ENCODE measurements around the gene CATSPERZ. TPM values are rescaled to one million over a fixed set of nuclear protein-coding genes. Genes with fewer than 3 reads are reported as not detected.

Gene CATSPERZ
- 0.15 TPM in 1 of 2 replicates, not detected in the other for total RNA-seq

DNA sequence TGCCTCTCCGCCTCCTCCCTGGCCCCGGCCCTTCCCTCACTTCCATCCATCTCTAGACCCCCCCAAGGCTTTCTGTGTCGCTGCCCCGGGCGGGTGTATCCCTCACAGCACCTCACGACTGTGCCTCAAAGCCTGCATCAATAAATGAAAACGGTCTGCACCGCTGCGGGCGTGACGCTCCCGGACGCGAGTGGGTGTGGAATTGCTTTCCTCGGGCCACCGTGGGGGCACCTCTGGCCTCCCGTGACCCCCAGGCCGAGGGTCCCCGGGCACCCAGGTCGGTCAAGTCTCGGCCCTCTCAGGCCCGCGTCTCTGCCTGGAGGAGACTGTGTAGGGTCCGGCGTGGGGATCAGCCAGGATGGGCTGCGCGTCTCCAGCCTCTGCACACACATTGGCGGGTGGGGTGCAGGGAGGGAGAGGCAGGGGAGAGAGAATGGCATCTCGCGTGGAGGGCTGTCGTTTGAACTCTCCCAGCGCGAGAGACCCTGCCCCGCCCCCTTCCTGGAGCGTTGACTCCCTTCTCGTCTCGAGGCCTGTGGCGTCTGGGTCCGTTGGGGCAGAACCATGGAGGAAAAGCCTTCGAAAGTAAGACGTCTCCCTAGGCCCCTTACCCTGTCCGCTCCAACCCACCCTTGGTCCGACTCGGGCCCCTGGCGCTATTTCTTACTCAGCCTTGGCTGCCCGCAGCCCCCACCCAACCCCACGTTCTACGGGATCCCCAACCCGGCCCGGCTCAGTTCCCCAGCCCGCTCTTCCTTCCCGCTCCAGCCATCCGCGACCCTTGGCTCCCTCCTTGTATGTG is at the start of gene CATSPERZ:
Gene CATSPERZ, plus strand, starts transcription at position 512 of the 802 bp plus-strand sequence. Its CDS starts 53 bp downstream, at position 565.

DNA sequence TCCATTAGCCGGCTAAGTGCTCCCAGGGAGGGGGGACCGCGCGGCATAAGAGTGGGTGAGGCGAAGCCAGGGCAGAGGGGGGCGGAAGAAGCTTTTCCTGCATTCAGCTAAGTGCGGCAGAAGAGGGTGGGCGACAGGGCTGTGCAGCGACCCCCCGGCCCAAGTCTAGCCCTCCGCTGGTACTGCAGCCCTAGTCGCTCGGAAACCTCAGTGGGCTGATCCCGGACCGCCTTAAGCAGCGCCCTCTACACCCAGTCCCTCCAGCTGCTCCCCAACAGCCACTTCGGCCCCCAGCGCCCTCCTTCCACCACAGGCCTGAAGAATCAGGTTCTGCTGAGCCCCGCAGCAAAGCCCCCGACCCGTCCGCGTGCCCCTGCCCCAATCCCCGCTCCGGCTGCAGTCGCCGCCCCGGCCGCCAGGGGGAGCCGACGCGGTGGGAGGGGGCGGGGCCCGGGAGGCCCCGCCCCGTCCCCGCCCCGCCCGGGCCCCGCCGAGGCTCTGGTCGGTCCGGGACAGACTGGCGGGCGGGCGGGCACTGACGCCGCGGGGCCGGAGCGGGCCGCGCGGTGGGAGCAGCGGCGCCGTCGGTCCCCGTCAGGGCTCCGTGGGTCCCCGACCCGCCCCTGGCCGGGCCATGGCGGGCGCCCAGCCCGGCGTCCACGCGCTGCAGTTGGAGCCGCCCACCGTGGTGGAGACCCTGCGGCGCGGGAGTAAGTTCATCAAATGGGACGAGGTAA is 49.0 kb upstream of the CATSPERZ start, which contains the start of gene PLCB3:
Gene PLCB3, plus strand, starts transcription at position 515 of the 737 bp plus-strand sequence. Its CDS starts 120 bp downstream, at position 635.

DNA sequence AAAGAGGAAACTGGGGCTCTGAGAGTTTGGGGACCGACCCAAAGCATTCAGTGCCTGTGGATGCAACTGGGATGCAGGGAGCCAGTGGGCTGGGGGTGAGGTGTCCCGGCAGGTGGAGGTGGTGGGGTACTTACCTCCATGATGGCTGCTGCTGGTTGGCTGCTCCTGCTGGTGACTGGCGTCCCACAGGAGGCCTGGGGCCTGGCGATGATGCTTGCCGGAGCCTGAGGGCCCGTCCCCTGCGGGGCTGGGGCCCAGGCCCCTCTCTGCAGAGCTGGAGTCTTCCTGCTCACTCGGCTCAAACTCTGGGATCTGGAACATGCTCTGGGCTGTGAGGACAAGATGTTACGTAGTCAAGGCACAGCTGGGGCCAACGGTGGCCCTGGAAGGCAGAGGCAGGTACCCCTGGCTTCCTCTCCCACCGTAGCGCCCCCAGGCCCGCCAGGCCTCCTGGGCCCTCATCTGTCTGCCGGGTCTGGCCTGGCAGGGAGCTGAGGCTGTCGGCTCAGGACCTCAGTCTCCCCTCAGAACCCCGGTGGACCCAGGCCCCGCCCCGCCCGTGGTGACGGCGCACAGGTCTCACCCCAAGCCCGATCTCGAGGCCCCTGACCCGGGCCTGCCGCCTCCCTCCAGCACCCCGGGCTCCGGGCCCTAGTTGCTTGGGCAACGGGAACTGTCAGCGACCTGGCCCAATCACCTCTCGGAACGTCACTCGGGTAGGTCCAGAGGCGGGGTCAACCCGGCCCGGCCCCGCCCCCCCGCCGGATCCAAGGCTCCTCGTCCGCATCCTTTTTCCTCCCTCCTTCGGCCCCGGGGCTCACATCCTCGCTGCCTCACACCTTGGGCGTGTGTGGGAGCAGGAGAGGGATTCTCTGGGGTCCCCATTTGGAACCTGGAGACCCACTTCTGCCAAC is 15.9 kb upstream of the CATSPERZ start, which contains the start of gene BAD:
Gene BAD, minus strand, starts transcription at position 618 of the 914 bp plus-strand sequence. Its CDS starts 297 bp downstream, at position 321.

GRCh38 chr11:64284962-64285884 is 14.9 kb upstream of the CATSPERZ start, which contains the start of gene GPR137:
Gene GPR137, plus strand, starts transcription at chr11:64285848. Its CDS starts 677 bp downstream, at chr11:64286525.

DNA sequence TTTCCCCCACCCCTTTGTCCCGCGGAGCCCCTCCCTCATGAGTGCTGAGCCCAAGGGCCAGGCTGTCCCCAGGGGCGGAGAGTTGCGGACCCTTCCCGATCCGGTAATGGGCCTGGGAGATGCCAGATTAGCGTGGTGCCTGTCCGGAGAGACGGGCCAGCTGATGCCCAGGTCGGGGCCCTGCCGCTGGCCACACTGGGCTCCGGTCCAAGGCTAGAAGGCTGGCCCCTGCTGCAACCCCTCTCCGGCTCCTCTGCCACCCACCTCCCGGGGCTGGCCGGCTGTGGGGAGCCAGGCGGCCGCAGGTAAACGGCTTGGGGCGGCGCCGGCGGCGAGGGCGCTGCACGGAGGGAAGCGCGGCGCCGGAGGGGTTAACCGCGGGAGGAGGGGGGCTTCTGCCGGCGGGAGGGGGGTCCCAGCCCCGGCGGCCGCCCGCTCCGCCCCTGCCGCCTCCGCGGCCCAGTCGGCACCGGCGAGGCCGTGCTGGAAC is 8.9 kb upstream of the CATSPERZ start, which contains the start of gene KCNK4:
Gene KCNK4, plus strand, starts transcription at position 41 of the 490 bp plus-strand sequence. CDS start 1,717 bp downstream, outside the sequence.

DNA sequence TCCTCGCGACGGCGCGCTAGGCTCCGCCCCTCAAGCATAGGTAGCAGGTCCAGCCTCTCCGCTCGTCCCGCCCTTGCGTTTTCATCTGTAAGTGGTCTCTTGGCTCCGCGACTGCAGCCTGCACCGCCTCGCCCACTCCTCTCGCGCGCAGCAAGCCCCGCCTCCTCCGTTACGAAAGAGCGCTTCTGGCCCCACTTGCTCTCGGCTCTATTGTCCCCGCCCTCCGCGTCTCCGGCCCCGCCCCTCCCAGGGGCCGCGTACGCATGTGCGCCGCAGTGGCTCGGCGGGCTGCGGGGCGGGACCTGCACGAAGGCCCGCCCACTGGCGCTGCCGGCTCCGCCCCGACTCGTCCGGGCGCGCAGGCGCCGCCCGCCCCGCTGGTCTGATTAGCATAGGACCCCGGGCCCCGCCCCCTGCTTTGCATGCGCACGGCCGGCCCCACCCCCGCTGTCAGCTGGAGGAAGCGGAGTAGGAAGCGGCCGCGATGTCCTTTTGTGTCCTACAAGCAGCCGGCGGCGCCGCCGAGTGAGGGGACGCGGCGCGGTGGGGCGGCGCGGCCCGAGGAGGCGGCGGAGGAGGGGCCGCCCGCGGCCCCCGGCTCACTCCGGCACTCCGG is 5.0 kb downstream of the CATSPERZ start, which contains the start of gene ESRRA:
Gene ESRRA, plus strand, starts transcription at position 450 of the 616 bp plus-strand sequence. CDS start 1,656 bp downstream, outside the sequence.

DNA sequence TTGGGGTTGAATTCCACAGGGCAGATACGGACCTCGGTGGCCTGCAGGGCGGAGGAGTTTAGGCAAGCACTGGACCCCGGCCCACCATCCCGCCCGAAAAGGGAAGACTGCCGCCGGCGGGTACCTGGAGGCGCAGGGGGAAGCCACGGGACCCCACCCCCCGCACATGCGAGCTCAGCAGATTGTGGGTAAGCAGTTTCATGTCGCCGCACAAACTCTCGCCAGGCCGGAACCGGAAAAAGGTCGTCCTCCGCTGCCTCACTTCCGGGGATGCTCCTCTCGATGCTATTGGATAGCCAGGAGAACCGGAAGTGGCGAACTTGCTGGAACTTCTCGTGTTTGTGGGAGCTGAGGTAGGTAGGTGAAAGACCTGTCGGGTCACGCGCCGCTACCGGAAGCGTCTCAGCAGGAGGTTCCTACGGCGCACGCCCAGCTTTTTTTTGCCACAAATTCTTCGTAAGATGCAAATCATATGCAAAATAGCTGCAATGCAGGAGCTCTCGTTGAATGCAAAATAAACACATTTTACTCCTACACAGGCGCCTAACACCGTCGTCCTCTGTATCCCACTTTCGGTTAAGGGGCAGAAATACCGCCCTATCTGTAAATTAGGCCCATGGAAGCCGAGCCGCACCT is 17.3 kb downstream of the CATSPERZ start, which contains the start of gene TRMT112:
Gene TRMT112, minus strand, starts transcription at position 235 of the 636 bp plus-strand sequence. Its CDS starts 33 bp downstream, at position 202.

GRCh38 chr11:64317961-64318765 is 18.0 kb downstream of the CATSPERZ start, which contains the start of gene PRDX5:
Gene PRDX5, plus strand, starts transcription at chr11:64318121. Its CDS starts 95 bp downstream, at chr11:64318216.

GRCh38 chr11:64339754-64340408 is 39.7 kb downstream of the CATSPERZ start, which contains the start of gene CCDC88B:
Gene CCDC88B, plus strand, starts transcription at chr11:64340204. Its CDS starts 63 bp downstream, at chr11:64340267.

Other genes with a start within 250 kb of the CATSPERZ start
- 10.5 and 17.9 TPM in 2 replicates for gene MACROD1, start 134.2 kb upstream of the CATSPERZ start, total RNA-seq
- gene STIP1, start 114.2 kb upstream of the CATSPERZ start, total RNA-seq, result 223 and 239 TPM in 2 replicates
- gene FERMT3, start 93.6 kb upstream of the CATSPERZ start, total RNA-seq, result 59.4 and 69.7 TPM in 2 replicates
- 30.1 and 30.4 TPM in 2 replicates for gene TRPT1, start 74.2 kb upstream of the CATSPERZ start, total RNA-seq
- 58.7 and 61.6 TPM in 2 replicates for gene NUDT22, start 74.1 kb upstream of the CATSPERZ start, total RNA-seq
- gene DNAJC4, start 69.8 kb upstream of the CATSPERZ start, total RNA-seq, result 6.5 and 9.0 TPM in 2 replicates
- 31.6 and 40.1 TPM in 2 replicates for gene VEGFB, start 65.8 kb upstream of the CATSPERZ start, total RNA-seq
- gene FKBP2, start 59.3 kb upstream of the CATSPERZ start, total RNA-seq, result 65.9 and 69.2 TPM in 2 replicates
- gene PPP1R14B, start 53.4 kb upstream of the CATSPERZ start, total RNA-seq, result 432 and 445 TPM in 2 replicates
- 61.3 and 67.5 TPM in 2 replicates for gene PLCB3, start 48.8 kb upstream of the CATSPERZ start, total RNA-seq
- 95.7 and 96.5 TPM in 2 replicates for gene BAD, start 15.7 kb upstream of the CATSPERZ start, total RNA-seq
- gene GPR137, start 14.5 kb upstream of the CATSPERZ start, total RNA-seq, result 22.8 and 27.8 TPM in 2 replicates
- gene KCNK4, start 9.1 kb upstream of the CATSPERZ start, total RNA-seq, result not detected in 2 replicates
- gene ESRRA, start 5.2 kb downstream of the CATSPERZ start, total RNA-seq, result 32.8 and 35.2 TPM in 2 replicates
- gene TRMT112, start 17.2 kb downstream of the CATSPERZ start, total RNA-seq, result 410 and 421 TPM in 2 replicates
- gene PRDX5, start 17.8 kb downstream of the CATSPERZ start, total RNA-seq, result 302 and 324 TPM in 2 replicates
- 2.9 and 3.5 TPM in 2 replicates for gene CCDC88B, start 39.8 kb downstream of the CATSPERZ start, total RNA-seq
- gene RPS6KA4, start 58.8 kb downstream of the CATSPERZ start, total RNA-seq, result 67.4 and 68.5 TPM in 2 replicates

Measured in mammary microvascular endothelial cell (primary cell).